Measurements from ENCODE around the gene DPP4.

DPP4 gene

DNA sequence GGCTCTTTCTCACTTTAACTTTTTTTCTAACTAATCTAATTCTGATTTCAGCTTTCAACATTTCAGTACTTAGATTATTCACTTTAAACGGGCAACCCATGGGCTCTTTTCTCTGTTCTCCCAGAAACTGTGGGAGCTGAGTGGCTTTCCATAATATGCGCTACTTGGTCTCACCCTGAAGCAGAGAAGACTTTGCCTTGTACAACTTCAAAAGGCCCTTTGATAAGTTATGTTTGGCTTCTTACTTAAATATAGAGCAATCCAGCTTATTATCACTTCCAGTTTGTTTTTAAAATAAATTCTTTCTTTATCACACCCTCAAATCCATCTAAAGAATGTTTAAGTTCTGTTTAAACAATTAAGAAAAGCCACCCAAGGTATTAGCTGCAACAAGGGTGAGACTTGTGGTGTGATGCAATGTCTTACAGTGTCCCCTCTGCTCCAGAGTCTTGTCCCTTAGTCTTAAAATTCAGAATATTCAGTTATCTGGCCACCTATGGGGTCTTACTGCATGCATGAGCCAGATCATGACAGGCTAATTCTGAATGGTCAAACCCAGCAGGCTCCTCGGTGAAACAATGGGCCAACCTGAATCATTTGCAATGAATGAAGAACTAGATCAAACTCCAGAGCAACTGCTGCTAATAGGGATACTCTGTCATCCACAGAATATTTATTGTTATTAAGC lies 39.2 kb upstream of the DPP4 start:
- Histone ChIP-seq H3K9ac (ENCODE audit: low read length) (no peak overlapping the region), H3K4me3 (ENCODE audit: low read length) (no peak overlapping the region), H2AFZ (ENCODE audit: low read length) (no peak overlapping the region), H3K27me3 (replicated peaks; ENCODE audit: insufficient read depth, low read length) (no peaks in the 10 kb centered on the region), H3K9me2 (replicated peaks; ENCODE audit: insufficient read depth, low read length) (no peaks in the 10 kb centered on the region), H3K27ac (ENCODE audit: low read length) (no peak overlapping the region), H3K4me2 (ENCODE audit: low read depth, low read length) (no peak overlapping the region), H3K79me2 (ENCODE audit: low read length) (no peaks in the 10 kb centered on the region), H4K20me1 (ENCODE audit: insufficient read depth, low read length) (no peaks in the 10 kb centered on the region), H3K36me3 (replicated peaks; ENCODE audit: insufficient read depth, low read length) (no peaks in the 10 kb centered on the region), H3K9me3 (replicated peaks; ENCODE audit: insufficient read depth, low read length) (no peaks in the 10 kb centered on the region), H3K4me1 (ENCODE audit: low read length) (no peaks in the 10 kb centered on the region), H3F3A (ENCODE audit: insufficient read depth, low read length) (no peaks in the 10 kb centered on the region)
- TF ChIP-seq EZH2phosphoT487 (IDR thresholded peaks at IDR 0.05; ENCODE audit: low read length), result no peak
- TF ChIP-seq EZH2 (optimal IDR thresholded peaks at IDR 0.05; ENCODE audit: low read depth, low read length), result no peak
- TF ChIP-seq, protein P1, sequence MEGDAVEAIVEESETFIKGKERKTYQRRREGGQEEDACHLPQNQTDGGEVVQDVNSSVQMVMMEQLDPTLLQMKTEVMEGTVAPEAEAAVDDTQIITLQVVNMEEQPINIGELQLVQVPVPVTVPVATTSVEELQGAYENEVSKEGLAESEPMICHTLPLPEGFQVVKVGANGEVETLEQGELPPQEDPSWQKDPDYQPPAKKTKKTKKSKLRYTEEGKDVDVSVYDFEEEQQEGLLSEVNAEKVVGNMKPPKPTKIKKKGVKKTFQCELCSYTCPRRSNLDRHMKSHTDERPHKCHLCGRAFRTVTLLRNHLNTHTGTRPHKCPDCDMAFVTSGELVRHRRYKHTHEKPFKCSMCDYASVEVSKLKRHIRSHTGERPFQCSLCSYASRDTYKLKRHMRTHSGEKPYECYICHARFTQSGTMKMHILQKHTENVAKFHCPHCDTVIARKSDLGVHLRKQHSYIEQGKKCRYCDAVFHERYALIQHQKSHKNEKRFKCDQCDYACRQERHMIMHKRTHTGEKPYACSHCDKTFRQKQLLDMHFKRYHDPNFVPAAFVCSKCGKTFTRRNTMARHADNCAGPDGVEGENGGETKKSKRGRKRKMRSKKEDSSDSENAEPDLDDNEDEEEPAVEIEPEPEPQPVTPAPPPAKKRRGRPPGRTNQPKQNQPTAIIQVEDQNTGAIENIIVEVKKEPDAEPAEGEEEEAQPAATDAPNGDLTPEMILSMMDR (IDR thresholded peaks at IDR 0.05; ENCODE audit: low read length), result no peak
- no peak for DNase-seq

DNA sequence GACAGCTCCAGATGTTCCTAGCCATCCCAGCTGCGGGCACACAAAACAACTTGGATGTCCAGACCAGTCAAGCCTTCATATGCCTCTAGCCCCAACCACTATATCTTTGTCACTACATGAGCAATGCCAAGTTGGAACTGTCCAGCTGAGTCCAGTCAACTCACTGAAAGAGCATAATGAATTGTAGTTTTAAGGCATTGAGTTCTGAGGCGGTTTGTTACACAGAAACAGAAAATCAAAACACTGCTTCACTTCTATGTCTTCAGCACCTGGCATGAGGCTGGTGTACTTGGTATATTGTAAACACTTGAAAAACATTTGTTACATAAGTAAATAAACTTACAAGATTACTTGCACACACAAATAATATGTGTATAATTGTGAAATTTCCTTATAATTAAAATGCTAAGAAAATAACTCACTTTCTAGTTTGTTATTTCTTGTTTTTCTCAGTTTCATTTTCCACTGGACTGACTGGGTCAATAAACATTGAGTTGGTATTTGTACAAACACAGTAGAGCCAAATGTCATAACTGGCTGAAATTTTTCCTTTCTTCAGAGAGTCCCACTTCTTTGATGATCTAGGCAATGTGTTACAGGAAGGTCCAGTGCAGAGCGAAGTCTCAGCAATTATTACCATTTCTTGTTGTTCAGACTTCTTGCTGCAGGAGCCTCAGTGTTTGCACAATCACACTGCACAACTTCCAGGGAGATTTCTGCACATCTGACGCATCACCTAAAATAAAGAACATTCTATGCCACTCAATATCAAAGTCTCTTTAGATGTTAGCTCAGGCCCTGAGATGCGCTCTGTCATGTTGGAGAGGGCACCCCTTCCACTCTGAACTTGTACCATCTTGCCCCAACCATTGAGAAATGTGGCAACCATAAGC lies 38.2 kb upstream of the DPP4 start:
- Histone ChIP-seq H3K9me3 (replicated peaks; ENCODE audit: insufficient read depth, low read length) (no peaks in the 10 kb centered on the region), H3K4me2 (ENCODE audit: low read depth, low read length) (no peak overlapping the region), H3K79me2 (ENCODE audit: low read length) (no peaks in the 10 kb centered on the region), H3K9me2 (replicated peaks; ENCODE audit: insufficient read depth, low read length) (no peaks in the 10 kb centered on the region), H2AFZ (ENCODE audit: low read length) (no peak overlapping the region), H3F3A (ENCODE audit: insufficient read depth, low read length) (no peaks in the 10 kb centered on the region), H4K20me1 (ENCODE audit: insufficient read depth, low read length) (no peaks in the 10 kb centered on the region), H3K27ac (ENCODE audit: low read length) (no peak overlapping the region), H3K36me3 (replicated peaks; ENCODE audit: insufficient read depth, low read length) (no peaks in the 10 kb centered on the region), H3K4me1 (ENCODE audit: low read length) (no peaks in the 10 kb centered on the region), H3K9ac (ENCODE audit: low read length) (no peak overlapping the region), H3K4me3 (ENCODE audit: low read length) (no peak overlapping the region), H3K27me3 (replicated peaks; ENCODE audit: insufficient read depth, low read length) (no peaks in the 10 kb centered on the region)
- TF ChIP-seq, protein P1 (IDR thresholded peaks at IDR 0.05; ENCODE audit: low read length), result no peak
- TF ChIP-seq EZH2 (optimal IDR thresholded peaks at IDR 0.05; ENCODE audit: low read depth, low read length), result no peak
- TF ChIP-seq EZH2phosphoT487 (IDR thresholded peaks at IDR 0.05; ENCODE audit: low read length), result no peak
- DNase-seq, result no peak

DNA sequence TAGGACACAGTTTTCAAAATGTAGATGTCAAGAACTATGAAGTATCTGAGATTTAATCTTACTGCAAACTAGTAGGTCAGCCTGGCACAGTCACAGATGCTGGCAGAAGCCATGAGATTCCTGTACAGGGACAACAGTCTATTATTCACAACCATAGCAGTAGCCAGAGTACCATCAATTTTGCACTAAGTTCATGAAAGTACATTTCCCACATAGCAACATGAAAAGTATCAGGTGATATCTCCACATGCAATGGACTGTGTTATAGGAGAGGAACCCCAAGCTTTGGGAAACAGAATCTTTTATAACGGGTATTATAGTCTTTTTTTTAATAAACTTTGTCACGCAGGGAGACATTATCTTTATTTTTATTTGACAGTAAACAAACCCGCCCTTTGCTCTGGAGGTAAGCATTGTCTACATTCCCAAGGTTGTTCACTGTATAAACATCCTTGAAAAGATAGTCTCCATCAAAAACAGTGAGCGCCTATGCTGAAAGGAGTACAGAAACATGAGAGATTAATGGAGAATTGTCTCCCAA lies 33.4 kb upstream of the DPP4 start:
- Histone ChIP-seq H3K4me1 (ENCODE audit: low read length) (no peaks in the 10 kb centered on the region), H4K20me1 (ENCODE audit: insufficient read depth, low read length) (no peaks in the 10 kb centered on the region), H3K9me3 (replicated peaks; ENCODE audit: insufficient read depth, low read length) (no peaks in the 10 kb centered on the region), H3K9ac (ENCODE audit: low read length) (no peak overlapping the region), H3K36me3 (replicated peaks; ENCODE audit: insufficient read depth, low read length) (no peaks in the 10 kb centered on the region), H3K79me2 (ENCODE audit: low read length) (no peaks in the 10 kb centered on the region), H3K27me3 (replicated peaks; ENCODE audit: insufficient read depth, low read length) (no peaks in the 10 kb centered on the region), H3F3A (ENCODE audit: insufficient read depth, low read length) (no peaks in the 10 kb centered on the region), H3K27ac (ENCODE audit: low read length) (no peak overlapping the region), H3K9me2 (replicated peaks; ENCODE audit: insufficient read depth, low read length) (no peaks in the 10 kb centered on the region), H3K4me3 (ENCODE audit: low read length) (no peak overlapping the region), H3K4me2 (ENCODE audit: low read depth, low read length) (no peak overlapping the region), H2AFZ (ENCODE audit: low read length) (no peak overlapping the region)
- TF ChIP-seq, protein P1 (IDR thresholded peaks at IDR 0.05; ENCODE audit: low read length), result no peak
- TF ChIP-seq EZH2phosphoT487 (IDR thresholded peaks at IDR 0.05; ENCODE audit: low read length) (no peak), EZH2 (optimal IDR thresholded peaks at IDR 0.05; ENCODE audit: low read depth, low read length) (no peak)
- DNase-seq, result no peak

Measured in MM.1S (cell line).